ENCODE measurements around the gene HMOX1.

Gene HMOX1

DNA sequence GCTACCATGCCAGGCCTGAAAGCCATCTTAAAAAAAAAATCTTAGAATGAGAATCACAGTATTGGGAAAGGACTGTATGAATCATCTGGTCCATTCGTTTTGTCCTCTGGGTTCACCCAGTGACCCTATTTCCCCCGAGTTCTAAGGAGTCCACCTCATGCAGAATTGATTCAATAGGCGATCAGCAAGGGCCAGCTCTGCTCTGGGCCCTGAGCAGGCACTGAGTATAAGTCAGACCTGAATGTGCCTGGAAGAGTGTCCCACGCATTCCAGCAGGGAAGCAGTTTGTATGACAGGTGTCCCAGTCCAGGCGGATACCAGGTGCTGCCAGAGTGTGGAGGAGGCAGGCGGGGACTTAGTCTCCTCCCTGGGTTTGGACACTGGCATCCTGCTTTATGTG lies 883 bp upstream of the HMOX1 start:
- H3K27ac ChIP-seq (ENCODE audit: low read depth, low read length, severe bottlenecking), result no peak overlapping the region
- no peak overlapping the region for H3K4me3 ChIP-seq (ENCODE audit: extremely low read depth, insufficient read depth, low read length, poor library complexity, severe bottlenecking)
- no peaks in the 10 kb centered on the region for H3K36me3 ChIP-seq (ENCODE audit: control insufficient read depth, insufficient read depth, low read length)
- H3K4me1 ChIP-seq (ENCODE audit: control insufficient read depth, insufficient read depth, low read length, poor library complexity, severe bottlenecking), result peaks cover 26% of the 10 kb centered on the region
- 94 to 97% methylated on average over 5 to 6 of the region's 6 CpGs for WGBS, 2 experiments (ENCODE audit: insufficient coverage in 2 of 2)
- no peaks in the 10 kb centered on the region for H3K9me3 ChIP-seq (ENCODE audit: control insufficient read depth, low read length)

DNA sequence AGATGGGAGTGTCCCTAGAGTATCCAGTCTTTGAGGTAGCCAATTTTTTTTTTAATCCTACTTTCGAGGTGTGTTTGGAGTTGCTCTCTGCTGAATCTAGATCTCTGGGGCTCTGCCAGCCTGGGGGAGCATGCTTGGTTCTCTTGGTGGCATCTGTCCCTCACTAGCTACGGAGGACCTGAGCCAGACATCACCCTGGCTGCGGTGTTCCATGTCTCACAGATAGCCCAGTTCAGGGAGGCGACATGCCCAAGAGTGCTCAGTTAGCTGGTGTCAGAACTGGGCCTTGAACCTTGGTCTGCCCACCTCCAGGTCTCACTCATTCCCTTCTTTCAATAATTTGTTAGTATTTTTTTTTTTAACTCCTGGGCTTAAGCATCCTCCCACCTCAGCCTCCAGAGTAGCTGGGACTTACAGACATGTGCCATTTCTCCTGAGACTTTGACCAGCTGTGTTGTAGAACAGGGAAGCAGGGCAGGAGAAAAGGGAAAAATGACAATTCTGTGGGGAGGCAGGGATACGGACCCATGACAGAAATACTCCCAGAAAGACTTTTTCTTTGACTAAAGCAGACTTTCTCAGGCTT lies 621 bp downstream of the HMOX1 start:
- 88 to 93% methylated on average over 4 to 5 of the region's 5 CpGs for WGBS, 2 experiments (ENCODE audit: insufficient coverage in 2 of 2)

DNA sequence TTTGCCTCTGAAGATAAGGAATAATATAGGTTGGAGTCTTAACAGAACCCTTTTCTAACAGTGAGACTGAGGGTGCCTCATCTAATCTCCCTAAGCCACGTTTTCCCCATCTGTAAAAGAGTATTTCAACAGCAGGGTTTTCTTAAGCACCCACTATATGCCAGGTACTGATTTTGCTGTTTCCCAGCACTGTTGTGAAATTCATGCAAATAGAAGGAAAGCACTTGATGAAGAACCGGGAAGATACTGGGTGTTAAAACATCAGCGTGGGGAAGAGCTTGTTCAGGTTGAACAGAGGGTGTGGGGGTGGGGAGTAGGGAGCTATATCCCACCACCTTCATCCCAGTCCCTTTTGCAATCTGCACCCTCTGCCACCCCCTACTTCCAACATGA lies 2.8 kb downstream of the HMOX1 start:
- H3K4me3 ChIP-seq (ENCODE audit: extremely low read depth, insufficient read depth, low read length, poor library complexity, severe bottlenecking), result no peak overlapping the region
- 94 to 100% methylated on average over 1 to 3 of the region's 3 CpGs for WGBS, 2 experiments (ENCODE audit: insufficient coverage in 2 of 2)
- H3K27ac ChIP-seq (ENCODE audit: low read depth, low read length, severe bottlenecking), result no peak overlapping the region
- no peaks in the 10 kb centered on the region for H3K9me3 ChIP-seq (ENCODE audit: control insufficient read depth, low read length)
- peaks cover 10% of the 10 kb centered on the region for H3K36me3 ChIP-seq (ENCODE audit: control insufficient read depth, insufficient read depth, low read length)
- peaks cover 14% of the 10 kb centered on the region for H3K4me1 ChIP-seq (ENCODE audit: control insufficient read depth, insufficient read depth, low read length, poor library complexity, severe bottlenecking)

More for the DNA sequence above, 621 bp downstream of the HMOX1 start:
- peak overlapping the region; percentile 41 for H3K4me3 ChIP-seq (ENCODE audit: extremely low read depth, insufficient read depth, low read length, poor library complexity, severe bottlenecking)
- no peak overlapping the region for H3K27ac ChIP-seq (ENCODE audit: low read depth, low read length, severe bottlenecking)
- no peaks in the 10 kb centered on the region for H3K9me3 ChIP-seq (ENCODE audit: control insufficient read depth, low read length)
- peaks cover 3% of the 10 kb centered on the region for H3K36me3 ChIP-seq (ENCODE audit: control insufficient read depth, insufficient read depth, low read length)
- peaks cover 23% of the 10 kb centered on the region for H3K4me1 ChIP-seq (ENCODE audit: control insufficient read depth, insufficient read depth, low read length, poor library complexity, severe bottlenecking)

GRCh38 chr22:35384527-35384926 lies 3.6 kb downstream of the HMOX1 start:
- no peak overlapping the region for H3K27ac ChIP-seq (ENCODE audit: low read depth, low read length, severe bottlenecking)
- WGBS, 2 experiments (ENCODE audit: insufficient coverage in 2 of 2), result 88 to 96% methylated on average over 3 to 4 of the region's 4 CpGs
- H3K36me3 ChIP-seq (ENCODE audit: control insufficient read depth, insufficient read depth, low read length), result peaks cover 10% of the 10 kb centered on the region
- H3K4me1 ChIP-seq (ENCODE audit: control insufficient read depth, insufficient read depth, low read length, poor library complexity, severe bottlenecking), result peaks cover 7% of the 10 kb centered on the region
- H3K9me3 ChIP-seq (ENCODE audit: control insufficient read depth, low read length), result no peaks in the 10 kb centered on the region
- H3K4me3 ChIP-seq (ENCODE audit: extremely low read depth, insufficient read depth, low read length, poor library complexity, severe bottlenecking), result no peak overlapping the region

DNA sequence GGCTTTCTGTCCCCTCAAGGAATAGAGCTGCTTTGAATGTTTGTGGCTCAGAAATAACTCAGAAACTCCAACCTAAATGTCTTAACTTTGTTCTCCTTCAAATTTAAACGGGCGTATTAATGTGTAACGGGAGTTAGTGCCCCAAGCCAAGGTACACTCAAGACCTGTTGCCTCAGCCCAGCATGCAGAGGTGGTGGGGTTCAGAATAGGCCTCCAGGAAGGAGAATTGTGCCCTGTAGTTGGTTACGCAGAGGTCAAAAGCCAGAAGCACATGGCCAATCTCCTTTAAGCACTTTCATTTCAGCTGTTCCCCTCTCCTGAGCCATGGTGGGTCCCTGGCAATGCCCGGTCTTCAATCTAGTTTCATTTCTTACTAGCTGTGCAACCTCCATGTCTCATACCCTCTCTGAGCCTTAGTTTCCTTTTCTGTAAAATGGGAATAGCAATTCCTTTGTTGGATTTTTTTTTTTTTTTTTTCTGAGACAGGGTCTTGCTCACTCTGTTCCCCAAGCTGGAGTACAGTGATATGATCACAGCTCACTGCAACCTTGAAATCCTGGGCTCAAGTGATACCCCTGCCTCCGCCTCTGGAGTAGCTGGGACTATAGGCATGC lies 4.2 kb downstream of the HMOX1 start:
- peaks cover 6% of the 10 kb centered on the region for H3K4me1 ChIP-seq (ENCODE audit: control insufficient read depth, insufficient read depth, low read length, poor library complexity, severe bottlenecking)
- WGBS, 2 experiments (ENCODE audit: insufficient coverage in 2 of 2), result 92 to 95% methylated on average over 5 to 6 of the region's 6 CpGs
- no peak overlapping the region for H3K4me3 ChIP-seq (ENCODE audit: extremely low read depth, insufficient read depth, low read length, poor library complexity, severe bottlenecking)
- H3K27ac ChIP-seq (ENCODE audit: low read depth, low read length, severe bottlenecking), result no peak overlapping the region
- H3K9me3 ChIP-seq (ENCODE audit: control insufficient read depth, low read length), result no peaks in the 10 kb centered on the region
- H3K36me3 ChIP-seq (ENCODE audit: control insufficient read depth, insufficient read depth, low read length), result peaks cover 10% of the 10 kb centered on the region

DNA sequence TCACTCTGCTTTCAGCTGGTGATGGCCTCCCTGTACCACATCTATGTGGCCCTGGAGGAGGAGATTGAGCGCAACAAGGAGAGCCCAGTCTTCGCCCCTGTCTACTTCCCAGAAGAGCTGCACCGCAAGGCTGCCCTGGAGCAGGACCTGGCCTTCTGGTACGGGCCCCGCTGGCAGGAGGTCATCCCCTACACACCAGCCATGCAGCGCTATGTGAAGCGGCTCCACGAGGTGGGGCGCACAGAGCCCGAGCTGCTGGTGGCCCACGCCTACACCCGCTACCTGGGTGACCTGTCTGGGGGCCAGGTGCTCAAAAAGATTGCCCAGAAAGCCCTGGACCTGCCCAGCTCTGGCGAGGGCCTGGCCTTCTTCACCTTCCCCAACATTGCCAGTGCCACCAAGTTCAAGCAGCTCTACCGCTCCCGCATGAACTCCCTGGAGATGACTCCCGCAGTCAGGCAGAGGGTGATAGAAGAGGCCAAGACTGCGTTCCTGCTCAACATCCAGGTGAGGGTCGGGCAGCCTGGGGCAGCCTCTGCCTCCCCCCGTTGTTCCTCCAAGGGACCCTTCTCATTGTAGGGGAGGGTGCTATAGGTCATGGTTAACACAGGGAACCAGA lies 5.9 kb downstream of the HMOX1 start:
- no peak overlapping the region for H3K27ac ChIP-seq (ENCODE audit: low read depth, low read length, severe bottlenecking)
- peaks cover 13% of the 10 kb centered on the region for H3K36me3 ChIP-seq (ENCODE audit: control insufficient read depth, insufficient read depth, low read length)
- no peaks in the 10 kb centered on the region for H3K9me3 ChIP-seq (ENCODE audit: control insufficient read depth, low read length)
- 92 to 94% methylated on average over 10 to 19 of the region's 19 CpGs for WGBS, 2 experiments (ENCODE audit: insufficient coverage in 2 of 2)
- no peak overlapping the region for H3K4me3 ChIP-seq (ENCODE audit: extremely low read depth, insufficient read depth, low read length, poor library complexity, severe bottlenecking)
- H3K4me1 ChIP-seq (ENCODE audit: control insufficient read depth, insufficient read depth, low read length, poor library complexity, severe bottlenecking), result no peaks in the 10 kb centered on the region

DNA sequence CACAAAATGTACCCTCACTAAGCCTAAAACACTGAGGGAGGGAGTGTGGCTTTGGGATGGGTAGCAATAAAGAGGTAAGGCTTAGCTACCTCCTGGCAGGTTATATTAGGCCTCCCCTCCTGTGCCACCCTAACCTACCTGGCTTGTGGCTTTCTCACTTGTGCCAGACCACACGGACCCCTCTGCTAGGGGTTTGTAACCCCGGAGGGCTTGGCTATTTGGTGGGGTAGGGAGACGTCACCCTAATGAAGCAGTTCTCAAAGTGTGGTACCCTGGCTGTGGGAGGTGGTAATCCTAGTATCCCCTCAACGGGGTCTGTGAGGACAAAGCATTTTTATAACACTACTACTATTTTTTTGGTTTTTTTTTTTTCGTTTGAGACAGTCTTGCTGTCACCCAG lies 10.0 kb downstream of the HMOX1 start:
- H3K9me3 ChIP-seq (ENCODE audit: control insufficient read depth, low read length), result no peaks in the 10 kb centered on the region
- H3K36me3 ChIP-seq (ENCODE audit: control insufficient read depth, insufficient read depth, low read length), result peaks cover 17% of the 10 kb centered on the region
- no peaks in the 10 kb centered on the region for H3K4me1 ChIP-seq (ENCODE audit: control insufficient read depth, insufficient read depth, low read length, poor library complexity, severe bottlenecking)
- no peak overlapping the region for H3K27ac ChIP-seq (ENCODE audit: low read depth, low read length, severe bottlenecking)
- 80% methylated on average over 2 of the region's 5 CpGs; no CpG with 5 or more reads in 1 of the 2 experiments for WGBS, 2 experiments (ENCODE audit: insufficient coverage in 2 of 2)
- no peak overlapping the region for H3K4me3 ChIP-seq (ENCODE audit: extremely low read depth, insufficient read depth, low read length, poor library complexity, severe bottlenecking)

DNA sequence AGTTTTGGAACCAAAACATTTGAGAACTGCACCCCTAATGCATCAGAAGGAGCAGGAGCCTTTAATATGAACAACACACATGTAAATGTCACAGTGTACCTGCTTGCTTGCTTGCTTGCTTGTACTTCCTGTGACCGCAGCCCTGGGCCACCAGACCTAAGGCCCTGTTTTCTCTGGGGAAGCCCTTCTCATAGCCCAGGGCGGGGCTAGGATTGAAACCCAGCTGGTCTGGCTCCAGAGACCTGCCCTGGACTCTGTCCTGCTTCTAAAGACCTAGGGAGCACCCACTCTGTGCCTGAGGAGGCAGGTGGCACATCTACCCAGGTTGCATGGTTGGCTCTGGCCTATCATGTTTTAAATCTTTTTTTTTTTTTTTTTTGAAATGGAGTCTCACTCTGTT lies 11.5 kb downstream of the HMOX1 start:
- Histone ChIP-seq H3K4me3 (ENCODE audit: extremely low read depth, insufficient read depth, low read length, poor library complexity, severe bottlenecking) (no peak overlapping the region), H3K36me3 (ENCODE audit: control insufficient read depth, insufficient read depth, low read length) (peaks cover 11% of the 10 kb centered on the region), H3K4me1 (ENCODE audit: control insufficient read depth, insufficient read depth, low read length, poor library complexity, severe bottlenecking) (peaks cover 5% of the 10 kb centered on the region), H3K9me3 (ENCODE audit: control insufficient read depth, low read length) (no peaks in the 10 kb centered on the region), H3K27ac (ENCODE audit: low read depth, low read length, severe bottlenecking) (no peak overlapping the region)
- WGBS, 2 experiments (ENCODE audit: insufficient coverage in 2 of 2), result 84 to 96% methylated on average over 2 of the region's 2 CpGs

- 91 to 93% methylated on average over 14 to 16 of the region's 16 CpGs for WGBS, 2 experiments (ENCODE audit: insufficient coverage in 2 of 2)
These were observed 12.5 kb downstream of the HMOX1 start for GRCh38 chr22:35393116-35394010.

DNA sequence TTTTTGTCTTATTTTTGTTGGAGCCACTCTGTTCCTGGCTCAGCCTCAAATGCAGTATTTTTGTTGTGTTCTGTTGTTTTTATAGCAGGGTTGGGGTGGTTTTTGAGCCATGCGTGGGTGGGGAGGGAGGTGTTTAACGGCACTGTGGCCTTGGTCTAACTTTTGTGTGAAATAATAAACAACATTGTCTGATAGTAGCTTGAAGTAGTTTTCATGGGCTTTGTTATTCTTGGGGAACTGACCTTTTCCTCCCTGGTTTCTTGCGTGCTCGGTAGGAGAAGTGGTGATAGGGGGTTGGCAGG lies 13.1 kb downstream of the HMOX1 start:
- no peaks in the 10 kb centered on the region for H3K9me3 ChIP-seq (ENCODE audit: control insufficient read depth, low read length)
- 80 to 92% methylated on average over 2 of the region's 4 CpGs for WGBS, 2 experiments (ENCODE audit: insufficient coverage in 2 of 2)
- no peak overlapping the region for H3K4me3 ChIP-seq (ENCODE audit: extremely low read depth, insufficient read depth, low read length, poor library complexity, severe bottlenecking)
- peaks cover 5% of the 10 kb centered on the region for H3K4me1 ChIP-seq (ENCODE audit: control insufficient read depth, insufficient read depth, low read length, poor library complexity, severe bottlenecking)
- no peak overlapping the region for H3K27ac ChIP-seq (ENCODE audit: low read depth, low read length, severe bottlenecking)
- H3K36me3 ChIP-seq (ENCODE audit: control insufficient read depth, insufficient read depth, low read length), result peaks cover 8% of the 10 kb centered on the region

More at GRCh38 chr22:35393116-35394010, 12.5 kb downstream of the HMOX1 start:
- no peaks in the 10 kb centered on the region for H3K9me3 ChIP-seq (ENCODE audit: control insufficient read depth, low read length)
- H3K4me1 ChIP-seq (ENCODE audit: control insufficient read depth, insufficient read depth, low read length, poor library complexity, severe bottlenecking), result peaks cover 5% of the 10 kb centered on the region
- peaks cover 8% of the 10 kb centered on the region for H3K36me3 ChIP-seq (ENCODE audit: control insufficient read depth, insufficient read depth, low read length)
- H3K27ac ChIP-seq (ENCODE audit: low read depth, low read length, severe bottlenecking), result no peak overlapping the region
- no peak overlapping the region for H3K4me3 ChIP-seq (ENCODE audit: extremely low read depth, insufficient read depth, low read length, poor library complexity, severe bottlenecking)

Measured in mesodermal cell (in vitro differentiated cells).